H1 (cell line): ENCODE results near the gene OR10V1.

Experiments used
- ATF3 ChIP-seq: IDR thresholded peaks from 2 replicates; pipeline ENCODE4 v1.6.1; 2011; ENCODE audit warnings: low read depth, mild to moderate bottlenecking, low read length; ENCODE audit not compliant: insufficient read depth
- GABPA ChIP-seq: IDR thresholded peaks from 2 replicates; pipeline ENCODE4 v1.6.1; 2011; ENCODE audit warnings: mild to moderate bottlenecking, low read length, moderate library complexity, borderline replicate concordance; ENCODE audit not compliant: insufficient read depth
- USF2 ChIP-seq: IDR thresholded peaks from 2 replicates; pipeline ENCODE4 v1.6.1; 2011; ENCODE audit warnings: low read length, improper control_type of control experiment

GRCh38 chr11:59758401-59759037 is 44.9 kb upstream of the OR10V1 start:
- TF ChIP-seq USF2 (no peak), ATF3 (no peak), GABPA (no peak)
